IMR-90 (cell line): Measurements from ENCODE around the gene PAM. TPM values are rescaled to one million over a fixed set of nuclear protein-coding genes. Genes with fewer than 3 reads are reported as not detected.

Experiments
- ATAC-seq: fragments of 200-7000 bp; cut with Tn5 transposase; 2 replicates; pipeline ENCODE4 v1.9.1; 2020; ENCODE audit warnings: low read depth, mild to moderate bottlenecking, moderate library complexity
- BruUV-seq: library from RNA; stranded (reverse); fragments of 400-500 nt; replicated peaks from 2 replicates; lab custom pipeline; 2021; lab: Mats Ljungman, UMichigan
- CTCF ChIA-PET: fragments of 300-600 bp; formaldehyde crosslinking; extraction: SDS; loops from one replicate; lab custom pipeline; 2021; ENCODE audit warnings: antibody characterized with exemption; lab: Yijun Ruan, JAX
- POLR2A ChIA-PET: fragments of 300-600 bp; sonication (Branson Sonifier 250); formaldehyde crosslinking; loops from one replicate; lab custom pipeline; 2022; ENCODE audit warnings: antibody characterized with exemption; ENCODE audit not compliant: unreplicated experiment; lab: Charles Lee
- DNase-seq: peaks from one replicate; pipeline ENCODE4 v3.0.0; 2013
- H2AFZ ChIP-seq: replicated peaks from 2 replicates; pipeline ENCODE3; 2013; ENCODE audit warnings: low read length, mild to moderate bottlenecking; ENCODE audit not compliant: poor library complexity
- H2AK5ac ChIP-seq: 2 replicates; pipeline ENCODE4 v1.6.1; 2013; ENCODE audit warnings: low read depth, low read length, inconsistent platforms
- H2AK9ac ChIP-seq: replicated peaks from 2 replicates; pipeline ENCODE3; 2013; ENCODE audit warnings: mild to moderate bottlenecking, low read depth, low read length, moderate library complexity; ENCODE audit not compliant: poor library complexity
- H2BK120ac ChIP-seq: 2 replicates; pipeline ENCODE4 v1.6.1; 2013; ENCODE audit warnings: low read depth, low read length, inconsistent platforms
- H2BK15ac ChIP-seq: 3 replicates; pipeline ENCODE4 v1.6.1; 2013; ENCODE audit warnings: low read depth, low read length, inconsistent platforms
- H2BK20ac ChIP-seq: 2 replicates; pipeline ENCODE4 v1.6.1; 2013; ENCODE audit warnings: low read depth, mild to moderate bottlenecking, inconsistent platforms, low read length, moderate library complexity
- H2BK5ac ChIP-seq: 2 replicates; pipeline ENCODE4 v1.6.1; 2013; ENCODE audit warnings: mild to moderate bottlenecking, low read depth, low read length, inconsistent platforms; ENCODE audit not compliant: poor library complexity, severe bottlenecking
- H3K14ac ChIP-seq: replicated peaks from 2 replicates; pipeline ENCODE4 v1.6.1; 2013; ENCODE audit warnings: low read depth, low read length, inconsistent platforms
- H3K18ac ChIP-seq: 2 replicates; pipeline ENCODE4 v1.6.1; 2013; ENCODE audit warnings: low read depth, low read length, control low read depth
- H3K23ac ChIP-seq: 2 replicates; pipeline ENCODE4 v1.6.1; 2013; ENCODE audit warnings: low read depth, low read length, inconsistent platforms
- H3K27ac ChIP-seq: 2 replicates; pipeline ENCODE4 v1.5.1; 2013; ENCODE audit warnings: mild to moderate bottlenecking, control low read depth, low read length; ENCODE audit not compliant: insufficient read depth
- H3K27me3 ChIP-seq: 2 replicates; pipeline ENCODE4 v1.6.1; 2013; ENCODE audit warnings: low read length; ENCODE audit not compliant: control insufficient read depth, insufficient read depth
- H3K36me3 ChIP-seq: 2 replicates; pipeline ENCODE4 v1.6.1; 2013; ENCODE audit warnings: low read length, mixed read lengths; ENCODE audit not compliant: control insufficient read depth, insufficient read depth
- H3K4ac ChIP-seq: 2 replicates; pipeline ENCODE4 v1.6.1; 2013; ENCODE audit warnings: low read depth, low read length, inconsistent platforms
- H3K4me1 ChIP-seq: 2 replicates; pipeline ENCODE4 v1.6.1; 2013; ENCODE audit warnings: low read length, mixed read lengths; ENCODE audit not compliant: control insufficient read depth, insufficient read depth
- H3K4me2 ChIP-seq: 2 replicates; pipeline ENCODE4 v1.6.1; 2013; ENCODE audit warnings: low read depth, mild to moderate bottlenecking, control low read depth, low read length, moderate library complexity
- H3K4me3 ChIP-seq: 2 replicates; pipeline ENCODE4 v1.5.1; 2013; ENCODE audit warnings: low read depth, mild to moderate bottlenecking, control low read depth, low read length, moderate library complexity; ENCODE audit not compliant: insufficient read depth
- H3K56ac ChIP-seq: 2 replicates; pipeline ENCODE4 v1.6.1; 2013; ENCODE audit warnings: low read length, inconsistent platforms; ENCODE audit not compliant: insufficient read depth; ENCODE audit errors: extremely low read depth
- H3K79me1 ChIP-seq, 2 experiments: 2 replicates each; pipeline ENCODE4 v1.6.1; 2013; ENCODE audit warnings: low read length in 2 of 2, inconsistent platforms in 1 of 2, low read depth in 1 of 2
- H3K9ac ChIP-seq: 2 replicates; pipeline ENCODE4 v1.6.1; 2013; ENCODE audit warnings: low read depth, low read length, control low read depth
- H3K9me1 ChIP-seq: 2 replicates; pipeline ENCODE4 v1.6.1; 2013; ENCODE audit warnings: low read length, inconsistent platforms; ENCODE audit not compliant: insufficient read depth
- H3K9me3 ChIP-seq: 2 replicates; pipeline ENCODE4 v1.6.1; 2013; ENCODE audit warnings: low read length; ENCODE audit not compliant: control insufficient read depth, insufficient read depth
- H4K20me1 ChIP-seq: 2 replicates; pipeline ENCODE4 v1.6.1; 2013; ENCODE audit warnings: low read length, inconsistent platforms; ENCODE audit not compliant: insufficient read depth
- H4K5ac ChIP-seq: 2 replicates; pipeline ENCODE4 v1.6.1; 2013; ENCODE audit warnings: mild to moderate bottlenecking, low read depth, low read length, control low read depth
- H4K8ac ChIP-seq, 2 experiments: 2 replicates each; pipeline ENCODE4 v1.6.1; 2013; ENCODE audit warnings: low read depth in 2 of 2, low read length in 2 of 2, control low read depth in 1 of 2, inconsistent platforms in 1 of 2
- H4K91ac ChIP-seq: 2 replicates; pipeline ENCODE4 v1.6.1; 2013; ENCODE audit warnings: low read depth, low read length, inconsistent platforms; ENCODE audit not compliant: insufficient read depth
- SMC3 ChIP-seq: fragments of 150-350 bp; IDR thresholded peaks from 2 replicates; pipeline ENCODE4 v1.6.1; 2016; ENCODE audit warnings: low read depth, mild to moderate bottlenecking, antibody characterized with exemption, low read length, moderate library complexity
- WGBS, 2 experiments: methylation state at CpG; one replicate each; pipeline versions ENCODE4 v1.1.5 to v1.1.7; 2013; ENCODE audit warnings: missing lambda C conversion rate in 2 of 2; ENCODE audit not compliant: insufficient read length in 1 of 2; ENCODE audit errors: extremely low coverage in 2 of 2; 5-methylcytosine and 5-hydroxymethylcytosine counted together
- dilution Hi-C: fragments of 300-500 bp; cut with HindIII; formaldehyde crosslinking; loops from one replicate; pipeline ENCODE4 v1.14.3; 2018; ENCODE audit warnings: low sequenced_read_pairs; ENCODE audit not compliant: unreplicated experiment
- in situ Hi-C: fragments of 300-500 bp; cut with MboI; formaldehyde crosslinking; loops from 3 replicates; pipeline ENCODE4 v1.14.3; 2019; ENCODE audit warnings: low sequenced_read_pairs, inconsistent platforms, mixed read lengths
- intact Hi-C: fragments of 100-400 bp; cut with micrococcal nuclease; formaldehyde crosslinking; loops from 2 replicates; pipeline ENCODE4 v1.10.0; 2022
- polyA plus RNA-seq, 3 experiments: library from polyadenylated mRNA; depleted of rRNA; stranded (reverse); fragments of >200 nt; gene quantifications; 2 replicates each; pipeline ENCODE4 v1.2.3, GENCODE V29; 2012; ENCODE audit warnings: low replicate concordance in 1 of 3
- total RNA-seq: library from RNA; depleted of rRNA; stranded (reverse); fragments of >200 nt; gene quantifications from 2 replicates; pipeline ENCODE4 v1.2.3, GENCODE V29; 2012

The PAM gene
- total and polyA plus RNA-seq, 2 of the 4 experiments (the other 2 are of a cell fraction) = 115 to 179 TPM

GRCh38 chr5:102874054-102874453 lies 118.9 kb downstream of the PAM start:
- H3K4me2 ChIP-seq = no peak overlapping the region
- DNase-seq (no peak), ATAC-seq (no peak)
- H3K9ac ChIP-seq = no peak overlapping the region
- no peak overlapping the region for H2AK5ac ChIP-seq
- H2AK9ac ChIP-seq = no peak overlapping the region
- intact Hi-C loops (no loop called here), in situ Hi-C loops (no loop called here), dilution Hi-C loops (no loop called here)
- no peak overlapping the region for H3K14ac ChIP-seq
- H3K27me3 ChIP-seq = no peaks in the 10 kb centered on the region
- H3K4me1 ChIP-seq = no peaks in the 10 kb centered on the region
- no peak overlapping the region for H3K4ac ChIP-seq
- no peaks in the 10 kb centered on the region for H4K20me1 ChIP-seq
- no peak overlapping the region for H3K18ac ChIP-seq
- no peak overlapping the region for H3K27ac ChIP-seq
- H3K9me3 ChIP-seq = no peaks in the 10 kb centered on the region
- no peak overlapping the region for H3K23ac ChIP-seq
- WGBS, 2 experiments = no CpG with 5 or more reads among the region's 5 CpGs
- H3K79me1 ChIP-seq = peaks cover 5 to 12% of the 10 kb centered on the region in 2 experiments
- no peak overlapping the region for H4K5ac ChIP-seq
- no peak overlapping the region for H4K8ac ChIP-seq
- no peak for TF ChIP-seq SMC3
- H3K9me1 ChIP-seq = no peaks in the 10 kb centered on the region
- H3K4me3 ChIP-seq = no peak overlapping the region
- ChIA-PET CTCF (no interaction called here), POLR2A (no interaction called here)
- no TSS peak for BruUV-seq
- H2BK120ac ChIP-seq = no peak overlapping the region
- no peak overlapping the region for H2BK20ac ChIP-seq
- H4K91ac ChIP-seq = no peak overlapping the region
- H2AFZ ChIP-seq = no peak overlapping the region
- no peak overlapping the region for H2BK5ac ChIP-seq
- no peak overlapping the region for H2BK15ac ChIP-seq
- H3K56ac ChIP-seq = no peak overlapping the region
- H3K36me3 ChIP-seq = peaks cover 4% of the 10 kb centered on the region
